GM18499 (cell line): ENCODE data around the gene METTL8.
"Not testable (repeated sequence)": the region's sequence is repeated elsewhere in the genome, so short reads cannot be mapped to it uniquely, and the experiment has no call there.

Experiments used
- ATAC-seq: cut with Tn5 transposase; IDR thresholded peaks from one replicate; pipeline ENCODE4 v1.9.1; 2021; ENCODE audit warnings: moderate number of reproducible peaks; ENCODE audit not compliant: insufficient read depth, unreplicated experiment

The METTL8 gene

DNA sequence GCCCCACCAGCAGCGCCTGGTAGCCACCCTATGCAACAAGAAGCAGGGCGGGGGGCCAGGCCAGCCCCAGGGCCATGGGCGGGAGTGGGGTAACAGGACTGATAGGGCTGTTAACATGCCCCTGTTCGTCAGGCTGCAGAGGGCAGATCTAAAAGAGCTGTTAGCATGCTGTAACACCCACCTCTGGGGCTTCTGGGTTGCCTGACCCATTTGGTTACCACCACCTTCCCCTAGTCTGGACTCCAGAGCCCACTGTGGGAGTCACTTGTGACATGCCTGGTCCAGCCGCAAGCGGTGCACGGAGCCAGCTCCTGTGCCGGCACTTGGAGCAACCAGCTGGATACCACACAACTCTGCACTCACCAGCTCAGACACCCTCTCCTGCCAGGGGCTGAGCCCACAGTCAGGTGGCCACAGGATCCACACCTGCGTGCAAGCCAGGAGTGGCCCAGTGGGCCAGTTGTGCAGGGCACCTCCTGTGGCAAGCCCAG is 2.1 kb downstream of the METTL8 start:
- ATAC-seq = no peak

DNA sequence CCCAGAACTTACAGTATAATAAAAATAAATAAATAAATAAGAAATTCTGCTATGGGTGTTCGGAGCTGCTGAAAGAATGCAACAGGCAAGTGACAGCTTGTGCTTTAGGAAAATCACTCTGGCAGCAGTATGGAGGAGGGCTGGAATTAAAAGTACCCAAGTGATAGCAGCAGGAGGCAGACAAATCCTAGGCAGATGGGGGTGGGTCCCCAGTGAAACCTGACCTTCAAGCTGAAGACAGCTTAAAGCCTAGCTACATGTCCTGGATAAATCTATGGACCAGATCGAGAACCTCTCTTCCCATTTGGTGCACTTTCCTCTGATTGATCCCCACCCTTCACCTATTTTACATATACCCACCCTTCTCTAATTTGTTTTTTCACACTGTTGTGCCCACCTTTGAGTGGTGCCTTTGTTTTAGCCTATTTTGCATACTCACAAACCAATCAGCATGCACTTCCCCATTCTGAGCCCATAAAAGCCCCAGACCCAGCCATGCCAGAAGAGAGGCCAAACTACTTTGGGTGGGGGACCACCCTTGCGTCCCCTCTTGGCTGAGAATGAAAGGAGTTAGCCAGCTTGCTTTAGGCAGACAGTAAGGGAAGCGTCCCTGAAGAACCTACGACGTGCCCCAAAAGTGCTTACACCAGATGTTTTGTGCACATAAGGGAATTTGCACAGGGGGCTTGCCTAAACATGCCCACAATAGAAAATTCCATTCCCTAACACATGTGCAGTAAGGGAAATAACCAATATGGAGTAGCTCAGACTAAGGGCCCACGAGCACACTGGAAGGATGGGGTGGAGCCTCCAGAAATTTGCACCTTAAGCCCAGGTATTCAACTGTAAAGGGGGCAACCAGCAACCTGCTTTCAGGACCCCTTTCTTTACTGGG is 3.0 kb downstream of the METTL8 start:
- no peak for ATAC-seq

DNA sequence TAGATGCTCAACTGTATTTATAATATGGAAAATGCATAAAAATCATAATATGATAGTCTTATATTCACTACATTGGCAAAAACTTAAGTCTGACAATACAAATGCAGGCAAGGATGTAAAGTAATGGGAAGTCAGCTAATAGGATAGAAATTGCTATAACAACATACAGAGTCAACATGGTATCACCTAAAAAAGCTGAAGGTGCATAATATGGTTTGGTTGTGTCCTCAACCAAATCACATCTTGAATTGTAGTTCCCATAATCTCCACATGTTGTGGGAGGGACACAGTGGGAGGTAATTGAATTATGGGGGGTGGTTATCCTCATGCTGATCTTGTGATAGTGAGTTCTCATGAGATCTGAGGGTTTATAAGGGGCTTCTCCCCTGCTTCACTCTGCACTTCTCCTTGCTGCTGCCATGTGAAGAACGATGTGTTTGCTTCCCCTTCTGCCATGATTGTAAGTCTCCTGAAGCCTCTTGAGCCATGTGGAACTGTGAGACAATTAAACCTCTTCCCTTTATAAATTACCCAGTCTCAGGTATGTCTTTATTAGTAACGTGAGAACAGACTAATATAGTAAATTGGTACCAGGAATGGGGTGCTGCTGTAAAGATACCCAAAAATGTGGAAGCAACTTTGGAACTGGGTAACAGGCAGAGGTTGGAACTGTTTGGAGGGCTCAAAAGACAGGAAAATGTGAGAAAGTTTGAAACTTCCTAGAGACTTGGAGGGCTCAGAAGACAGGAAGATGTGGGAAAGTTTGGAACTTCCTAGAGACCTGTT is 10.9 kb downstream of the METTL8 start:
- not testable (repeated sequence) for ATAC-seq

DNA sequence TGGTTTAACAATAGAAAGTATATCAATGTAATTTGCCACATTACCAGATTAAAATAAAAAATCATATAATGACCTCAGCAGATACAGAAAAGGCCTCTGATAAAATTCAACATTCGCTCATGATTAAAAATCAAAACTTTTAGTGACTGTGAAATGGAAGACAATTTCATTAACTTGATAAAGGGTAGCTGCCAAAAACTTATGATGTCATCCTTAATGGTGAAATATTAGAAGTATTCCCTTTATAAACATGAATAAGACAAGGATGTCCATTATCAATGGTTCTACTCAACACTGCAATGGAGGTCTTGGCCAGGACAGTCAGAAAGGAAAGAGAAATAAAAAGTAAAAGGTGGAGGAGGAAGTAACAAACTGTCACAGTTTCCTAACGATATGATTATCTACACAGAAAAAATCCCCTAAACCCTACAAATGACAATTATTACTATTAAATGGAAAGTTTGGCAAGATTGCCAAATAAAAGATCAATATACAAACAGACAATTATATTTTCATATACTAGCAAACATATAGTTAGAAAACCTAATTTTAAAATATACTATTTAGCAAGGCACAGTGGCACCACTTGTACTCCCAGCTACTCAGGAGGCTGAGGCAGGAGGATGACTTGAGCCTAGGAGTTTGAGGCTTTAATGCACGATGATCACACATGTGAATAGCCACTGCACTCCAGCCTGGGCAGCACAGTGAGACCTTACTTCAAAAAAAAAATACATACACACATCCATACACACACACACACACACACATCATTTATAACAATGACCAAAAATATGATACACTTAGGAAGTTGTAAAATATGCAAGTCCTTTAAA is 12.8 kb downstream of the METTL8 start:
- ATAC-seq = no peak

DNA sequence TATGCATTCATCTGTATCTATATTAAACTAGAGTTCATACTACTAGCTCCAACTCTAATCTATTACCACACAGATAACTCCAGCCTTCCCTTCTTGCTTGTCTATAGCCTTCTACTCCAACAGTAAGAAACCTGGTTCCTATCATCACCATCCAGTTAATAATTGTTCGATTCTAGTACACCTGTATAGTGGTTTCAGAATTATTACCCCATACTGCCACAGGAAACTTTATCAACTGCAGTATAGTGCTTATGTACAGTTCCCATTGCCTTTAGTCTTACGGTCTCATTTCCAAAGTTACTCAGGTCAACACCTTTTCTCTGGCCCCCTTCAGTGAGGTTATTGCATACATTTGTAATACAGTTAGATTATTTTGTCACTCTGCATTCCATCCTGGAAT is 14.5 kb downstream of the METTL8 start:
- no peak for ATAC-seq

DNA sequence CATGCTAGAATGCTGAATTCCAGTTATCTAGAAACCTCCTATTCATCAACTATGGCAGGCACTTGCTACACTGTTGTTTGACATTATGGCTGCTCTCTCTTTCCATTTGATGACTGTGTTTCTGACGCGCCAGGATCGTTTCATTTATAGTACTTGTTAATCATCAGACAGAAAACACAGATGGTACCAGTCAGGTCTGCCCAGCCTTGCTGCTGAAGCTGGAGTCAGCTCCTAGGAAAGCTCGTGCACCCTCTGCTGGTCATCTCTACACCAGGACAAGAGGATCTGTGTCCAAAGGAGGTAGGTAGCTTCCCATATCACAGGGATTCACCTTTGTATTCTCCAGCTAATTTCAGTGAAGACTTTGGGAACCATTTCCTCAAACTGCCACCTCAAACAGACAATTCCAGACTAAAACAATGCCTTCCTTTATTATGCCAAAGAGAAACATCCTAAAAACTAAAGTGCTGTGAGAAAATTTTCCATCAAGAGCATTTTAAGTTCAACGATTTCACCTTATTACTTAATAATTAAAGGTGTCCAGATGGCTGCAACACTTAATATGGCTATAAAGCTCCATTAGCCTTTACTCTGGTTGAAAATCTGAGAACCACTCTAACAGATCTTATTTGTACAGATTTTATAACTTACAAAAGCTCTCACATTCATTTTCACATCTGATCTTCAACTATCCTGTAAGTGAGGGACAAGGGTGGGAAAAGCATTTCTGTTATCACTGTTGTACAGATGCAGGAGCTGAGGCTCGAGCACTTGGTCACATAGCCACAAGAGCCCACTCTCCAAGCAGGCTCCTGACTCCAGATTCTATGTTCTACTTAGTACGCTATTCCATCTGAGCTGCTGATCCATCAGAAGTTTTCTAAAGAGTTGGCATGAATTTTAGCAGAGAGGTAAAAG is 17.5 kb downstream of the METTL8 start:
- no peak for ATAC-seq

DNA sequence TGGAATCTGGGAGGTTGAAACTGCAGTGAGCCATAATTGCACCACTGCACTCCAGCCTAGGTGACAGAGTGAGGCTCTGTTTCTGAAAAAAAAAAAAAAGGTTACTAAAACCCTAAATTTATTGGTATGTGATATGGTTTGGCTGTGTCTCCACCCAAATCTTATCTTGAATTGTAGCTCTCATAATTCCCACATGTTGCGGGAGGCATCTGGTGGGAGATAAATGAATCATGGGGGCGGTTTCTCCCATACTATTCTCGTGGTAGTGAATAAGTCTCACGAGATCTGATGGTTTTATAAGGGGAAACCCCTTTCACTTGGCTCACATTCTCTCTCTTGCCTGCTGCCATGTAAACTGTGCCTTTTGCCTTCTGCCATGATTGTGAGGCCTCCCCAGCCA is 19.1 kb downstream of the METTL8 start:
- ATAC-seq = not testable (repeated sequence)

DNA sequence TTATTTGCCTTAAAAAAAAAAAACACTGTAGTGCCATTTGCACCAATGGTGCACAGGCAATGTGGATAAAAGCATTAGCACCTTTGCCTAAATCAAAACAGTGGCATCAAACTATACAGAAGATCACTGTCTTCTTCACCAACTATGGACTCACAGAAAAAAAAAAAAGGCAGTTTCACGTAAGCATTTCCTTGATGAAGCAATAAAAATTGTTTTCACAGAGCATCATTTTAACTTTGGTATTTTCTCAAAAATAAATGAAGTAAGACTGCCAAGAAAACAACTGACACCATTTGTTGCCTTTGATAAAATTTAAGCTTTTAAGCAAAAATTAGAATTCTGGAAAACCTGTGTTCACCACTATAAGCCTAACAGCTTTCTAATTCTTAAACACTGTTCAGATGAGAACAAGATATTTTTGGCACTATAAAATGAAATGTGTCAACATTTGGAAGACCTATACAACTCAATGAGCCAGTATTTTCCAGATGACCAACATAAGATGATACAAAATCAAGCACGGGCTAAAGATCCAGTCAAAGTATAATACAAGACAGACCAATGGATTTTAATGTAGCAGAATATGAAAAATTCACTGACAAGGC is 21.1 kb downstream of the METTL8 start:
- ATAC-seq = no peak

DNA sequence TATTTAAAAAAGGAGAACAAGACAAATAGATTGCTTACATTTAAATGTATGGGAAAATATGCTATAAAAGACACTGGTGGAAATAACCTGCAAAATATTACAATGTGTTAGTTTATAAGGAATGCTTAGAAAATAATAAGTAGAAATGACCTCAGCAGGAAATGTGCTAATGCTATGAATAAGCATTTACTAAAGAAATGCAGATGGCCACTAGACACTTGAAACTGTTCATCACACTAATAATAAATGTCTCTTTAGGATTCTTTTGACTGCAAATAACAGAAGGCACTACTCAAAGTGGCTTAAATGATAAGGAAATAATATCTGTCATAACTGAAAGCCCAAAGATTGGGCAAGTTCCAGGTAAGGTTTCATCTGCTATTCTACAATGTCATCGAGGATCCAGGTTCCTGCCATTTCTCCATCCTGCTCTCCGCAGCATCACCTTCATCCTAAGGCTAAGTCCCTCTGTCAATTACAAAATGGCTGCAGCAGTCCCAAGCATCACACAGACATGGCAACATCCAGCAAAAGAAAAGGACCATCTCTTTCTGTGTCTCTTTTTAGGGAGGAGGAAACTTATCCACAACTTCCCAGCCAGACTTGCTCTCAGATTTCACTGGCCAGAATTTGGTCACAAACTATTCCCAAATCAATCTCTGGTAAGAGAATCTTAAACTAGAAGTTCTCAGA is 21.9 kb downstream of the METTL8 start:
- ATAC-seq = no peak

DNA sequence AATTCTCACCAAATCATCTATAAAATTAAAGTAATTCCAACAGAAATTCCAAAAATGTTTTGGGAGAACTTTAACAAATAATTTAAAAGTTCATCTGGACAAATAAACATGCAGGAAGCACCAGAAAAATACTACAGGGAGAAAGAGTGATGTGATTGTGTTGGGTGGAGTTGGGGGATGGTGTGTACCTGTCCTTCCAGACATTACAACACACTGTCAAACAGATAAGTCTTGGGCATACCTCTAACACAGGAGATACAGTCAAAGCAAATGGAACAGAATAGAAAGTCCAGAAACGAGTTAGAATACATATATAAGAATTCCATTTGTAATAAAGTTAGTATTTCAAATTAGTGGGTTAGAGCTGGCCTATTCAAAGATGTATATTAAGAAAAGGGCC is 22.6 kb downstream of the METTL8 start:
- ATAC-seq = no peak

DNA sequence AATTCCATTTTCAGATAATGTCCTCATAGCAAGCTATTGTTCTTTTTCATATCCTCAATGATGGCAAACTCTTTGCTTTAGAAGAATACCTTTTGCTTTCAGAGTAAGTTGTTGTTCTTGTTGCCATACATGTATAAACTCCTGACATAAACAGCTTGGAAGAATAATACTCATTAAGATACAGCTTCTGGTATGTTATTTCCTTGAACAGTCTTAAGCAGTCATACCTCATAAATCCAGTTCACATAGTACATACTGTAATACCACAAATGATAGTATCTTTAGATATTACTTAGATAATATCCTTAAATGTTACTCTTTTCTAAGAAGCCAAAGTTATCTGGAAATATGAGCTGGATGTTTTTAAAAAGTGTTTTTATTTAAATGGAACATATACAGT is 23.2 kb downstream of the METTL8 start:
- no peak for ATAC-seq

DNA sequence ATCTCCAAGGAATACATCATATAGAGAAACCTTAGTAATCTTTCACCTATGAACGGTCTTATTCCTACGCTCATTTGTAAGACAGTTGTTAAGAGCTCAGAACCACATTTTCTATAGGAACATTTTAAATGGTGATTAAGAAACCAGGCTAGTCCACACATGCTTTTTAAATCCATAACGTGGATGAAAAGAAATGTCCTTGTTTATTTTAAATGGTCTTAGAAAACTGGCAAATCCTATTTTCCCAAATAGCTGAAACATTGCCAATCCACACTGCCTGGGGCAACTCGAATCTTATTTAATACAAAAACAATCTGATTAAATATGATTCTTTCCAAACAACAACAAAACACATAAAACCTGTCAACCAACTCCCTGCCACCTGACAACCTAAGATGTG is 23.7 kb downstream of the METTL8 start:
- ATAC-seq = no peak

DNA sequence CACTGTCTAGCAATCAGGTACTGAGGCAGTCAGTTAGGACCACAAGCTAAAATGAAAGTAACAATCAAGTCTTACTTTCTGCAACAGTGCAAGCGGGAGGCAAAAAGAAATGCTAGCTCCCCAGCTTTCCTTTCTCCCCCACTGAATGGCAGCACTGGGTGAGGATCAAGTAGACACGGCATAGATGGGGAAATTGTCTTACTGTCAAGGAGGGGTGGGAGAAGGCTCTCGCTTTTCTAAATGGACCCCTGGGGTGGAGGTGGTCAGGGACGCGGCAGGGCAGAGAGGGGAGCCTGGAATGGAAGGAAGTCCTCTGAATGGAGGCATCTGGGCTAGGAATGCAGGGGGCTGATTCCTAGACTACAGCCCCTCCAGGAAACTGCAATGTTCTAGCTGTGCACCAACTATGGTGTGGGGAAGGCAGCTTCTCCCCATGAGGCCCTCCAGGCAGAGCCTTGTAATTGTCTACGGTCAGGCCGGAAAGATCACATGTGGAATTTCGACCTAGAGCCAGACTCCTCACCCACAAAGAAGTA is 24.3 kb downstream of the METTL8 start:
- no peak for ATAC-seq

DNA sequence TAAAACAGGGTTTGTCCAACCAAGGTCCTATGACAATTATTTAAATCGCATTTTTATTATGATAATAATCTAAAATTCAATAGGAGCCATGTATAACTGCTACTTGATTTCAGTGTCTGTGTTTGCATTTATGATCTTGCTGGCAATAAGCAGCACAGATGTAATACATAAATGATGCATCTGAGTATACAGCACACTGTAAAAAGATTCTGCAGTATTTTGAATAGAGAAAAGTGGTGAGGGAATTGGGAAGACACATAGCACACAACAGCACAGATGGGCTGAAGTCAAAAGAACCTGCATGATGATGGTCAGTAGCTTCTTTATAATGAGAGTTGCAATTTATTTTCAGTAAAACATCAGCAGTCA is 26.1 kb downstream of the METTL8 start:
- no peak for ATAC-seq

DNA sequence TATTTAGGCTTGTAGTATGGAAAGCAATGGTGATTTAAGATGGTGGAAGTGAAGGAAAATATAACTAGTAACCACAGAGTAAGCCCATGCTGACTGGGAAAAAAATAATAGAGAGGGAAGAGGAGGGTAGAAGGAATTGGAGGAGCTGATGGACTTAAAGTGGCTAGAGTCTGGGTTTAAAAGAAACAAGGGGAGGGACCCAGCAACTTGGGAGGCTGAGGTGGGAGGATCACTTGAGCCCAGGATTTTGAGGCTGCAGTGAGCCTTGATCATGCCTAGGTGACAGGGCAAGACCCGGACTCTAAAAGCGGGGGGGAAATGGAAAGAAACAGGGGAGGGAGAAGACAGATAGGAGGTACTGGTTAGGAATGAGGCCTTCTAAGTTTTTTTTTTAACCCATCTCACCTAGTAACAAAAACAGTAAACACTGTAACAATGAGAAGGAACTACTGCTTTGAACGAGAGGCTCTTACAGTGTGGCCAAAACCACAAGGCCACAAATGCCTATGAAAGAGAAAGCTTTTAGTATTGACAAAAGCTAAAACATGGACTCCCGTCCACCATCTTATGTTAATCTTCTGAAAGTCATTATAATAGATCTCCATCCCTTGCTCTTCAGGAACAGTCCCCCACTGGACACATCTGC is 26.6 kb downstream of the METTL8 start:
- ATAC-seq = peak; percentile 57

DNA sequence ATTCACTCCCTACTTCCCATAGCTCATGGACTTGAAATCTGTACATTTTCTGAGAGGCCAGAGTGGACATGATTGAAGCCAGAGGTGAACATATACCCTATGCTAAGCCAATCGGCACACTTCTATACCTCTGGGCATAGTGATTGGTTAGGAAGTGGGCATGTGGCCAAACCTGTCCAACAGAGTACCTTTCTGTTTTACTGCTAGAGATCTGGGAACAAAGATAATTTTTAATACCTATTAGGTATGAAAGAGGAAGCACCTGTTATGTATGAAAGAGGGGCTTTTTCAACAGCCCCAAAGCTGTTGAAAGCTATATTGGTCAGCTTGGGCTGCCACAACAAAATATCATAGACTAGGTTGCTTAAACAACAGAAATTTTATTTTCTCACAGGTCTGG is 27.7 kb downstream of the METTL8 start:
- no peak for ATAC-seq

DNA sequence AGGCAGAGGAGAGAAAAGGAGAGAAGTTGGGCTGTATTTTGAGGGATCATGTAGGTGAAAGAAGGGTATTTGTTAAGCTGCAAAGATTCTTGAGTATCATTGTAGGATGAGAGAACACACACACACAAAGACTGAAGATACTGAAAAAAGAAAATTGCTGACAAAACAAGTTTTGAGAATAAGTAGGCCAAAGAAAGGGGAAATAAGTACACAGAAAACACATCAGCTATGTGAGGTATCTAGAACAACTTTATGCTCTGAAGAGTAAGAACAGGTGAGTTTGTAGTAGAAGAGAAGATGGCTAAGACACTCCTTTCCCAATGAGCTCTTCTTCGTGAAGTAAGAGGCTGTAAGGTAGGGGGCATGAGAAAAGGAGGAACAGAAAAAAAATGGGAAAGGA is 28.2 kb downstream of the METTL8 start:
- no peak for ATAC-seq

DNA sequence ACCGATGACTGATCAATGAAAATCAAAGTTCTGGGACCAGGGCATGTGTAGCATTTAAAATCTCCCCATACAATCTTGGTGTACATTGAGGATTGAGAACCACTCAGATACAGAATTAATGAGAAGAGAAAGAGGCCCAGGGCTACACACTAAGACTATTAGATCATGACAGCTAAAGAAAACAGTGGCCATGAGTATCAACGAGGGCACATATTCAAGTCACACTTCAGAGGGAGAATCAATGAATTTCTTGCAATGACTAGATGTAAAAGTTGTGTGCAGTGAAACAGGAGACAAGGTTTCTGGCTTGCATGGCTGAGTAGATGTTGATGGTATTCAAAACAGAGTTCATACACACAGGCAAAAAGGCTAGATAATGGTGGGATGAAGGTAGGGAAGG is 29.1 kb downstream of the METTL8 start:
- no peak for ATAC-seq
